NCI-H69 (cell line): ENCODE measurements around the gene PROSER1.
"Not testable (repeated sequence)": the region's sequence is repeated elsewhere in the genome, so short reads cannot be mapped to it uniquely, and the experiment has no call there.

Experiments used
- DNase-seq: peaks from one replicate; lab custom pipeline; 2025; lab: John Stamatoyannopoulos, UW

PROSER1 gene

GRCh38 chr13:39025433-39025839 is 12.5 kb downstream of the PROSER1 start:
- peak; percentile 37 for DNase-seq

- no peak for DNase-seq
These were observed 14.1 kb downstream of the PROSER1 start for GRCh38 chr13:39023761-39024160.

- DNase-seq: no peak
These were observed 14.6 kb downstream of the PROSER1 start for GRCh38 chr13:39023316-39023715.

GRCh38 chr13:39020853-39021462 is 16.9 kb downstream of the PROSER1 start:
- peak; percentile 12 for DNase-seq

GRCh38 chr13:39016787-39017186 is 21.1 kb downstream of the PROSER1 start:
- DNase-seq: peak; percentile 70

- DNase-seq: peak; percentile 35
These were observed 21.8 kb downstream of the PROSER1 start for GRCh38 chr13:39016087-39016486.

GRCh38 chr13:39013462-39013861 is 24.4 kb downstream of the PROSER1 start:
- no peak for DNase-seq

GRCh38 chr13:39012608-39013007 is 25.3 kb downstream of the PROSER1 start:
- no peak for DNase-seq

- DNase-seq: not testable (repeated sequence)
These were observed 31.3 kb downstream of the PROSER1 start for GRCh38 chr13:39006371-39007111.

- no peak for DNase-seq
These were observed 39.1 kb downstream of the PROSER1 start for GRCh38 chr13:38998739-38999138.

GRCh38 chr13:38993381-38993780 is 44.5 kb downstream of the PROSER1 start:
- DNase-seq: no peak

GRCh38 chr13:38990693-38991092 is 47.2 kb downstream of the PROSER1 start, which contains the start of gene STOML3:
Gene STOML3 (minus strand): TSS chr13:38990831. CDS start chr13:38990721, 110 bp downstream.
- peak; percentile 58 for DNase-seq

- DNase-seq: peak; percentile 85
These were observed 56.8 kb downstream of the PROSER1 start for GRCh38 chr13:38981096-38981495.

GRCh38 chr13:38980750-38981078 is 57.2 kb downstream of the PROSER1 start:
- peak; percentile 84 for DNase-seq

- peak; percentile 94 for DNase-seq
These were observed 57.8 kb downstream of the PROSER1 start for GRCh38 chr13:38979891-38980749.

GRCh38 chr13:38970380-38971051 is 67.4 kb downstream of the PROSER1 start:
- peak; percentile 12 for DNase-seq

- DNase-seq: no peak
These were observed 68.7 kb downstream of the PROSER1 start for GRCh38 chr13:38969187-38969586.

GRCh38 chr13:38967446-38967845 is 70.4 kb downstream of the PROSER1 start:
- DNase-seq: no peak

- no peak for DNase-seq
These were observed 72.6 kb downstream of the PROSER1 start for GRCh38 chr13:38965281-38965680.

GRCh38 chr13:38960175-38960574 is 77.7 kb downstream of the PROSER1 start:
- no peak for DNase-seq
